H1 (cell line): ENCODE measurements around the gene MAST2.
"Not testable (repeated sequence)": the region's sequence is repeated elsewhere in the genome, so short reads cannot be mapped to it uniquely, and the experiment has no call there.

Experiments
- CHD2 ChIP-seq: IDR thresholded peaks from 2 replicates; pipeline ENCODE4 v1.6.1; 2012; ENCODE audit warnings: low read length, improper control_type of control experiment
- CTCF ChIP-seq, 3 experiments: IDR thresholded peaks; 1 replicate in 2 of 3; 2 replicates in 1 of 3; pipeline versions ENCODE4 v1.5.1 to v1.6.1; 2011; ENCODE audit warnings: low read length in 3 of 3, mild to moderate bottlenecking in 3 of 3, inconsistent platforms in 2 of 3, low read depth in 1 of 3, moderate library complexity in 1 of 3; ENCODE audit not compliant: insufficient read depth in 1 of 3; ENCODE audit errors: control extremely low read depth in 1 of 3
- EP300 ChIP-seq, 2 experiments: IDR thresholded peaks; 1 replicate in 1 of 2; 2 replicates in 1 of 2; pipeline ENCODE4 v1.6.1; 2011 to 2012; ENCODE audit warnings: low read depth in 2 of 2, low read length in 2 of 2, mild to moderate bottlenecking in 2 of 2, borderline replicate concordance in 1 of 2, inconsistent platforms in 1 of 2, moderate library complexity in 1 of 2
- EZH2 ChIP-seq: fragments of 200-600 bp; sonication (generic); IDR thresholded peaks from 2 replicates; pipeline ENCODE4 v1.7.1; 2012; ENCODE audit warnings: low read depth, mild to moderate bottlenecking, moderate library complexity, low read length, inconsistent platforms; ENCODE audit not compliant: severe bottlenecking
- JUN ChIP-seq: IDR thresholded peaks from 2 replicates; pipeline ENCODE4 v1.6.1; 2011; ENCODE audit warnings: low read depth, mild to moderate bottlenecking, improper control_type of control experiment, low read length
- JUND ChIP-seq: IDR thresholded peaks from 2 replicates; pipeline ENCODE4 v1.6.1; 2011; ENCODE audit warnings: mild to moderate bottlenecking, improper control_type of control experiment, low read length
- MAX ChIP-seq: IDR thresholded peaks from 2 replicates; pipeline ENCODE4 v1.6.1; 2012; ENCODE audit warnings: inconsistent platforms
- NRF1 ChIP-seq: IDR thresholded peaks from 2 replicates; pipeline ENCODE4 v1.6.1; 2011; ENCODE audit warnings: mild to moderate bottlenecking, low read depth, low read length, improper control_type of control experiment
- POLR2A ChIP-seq, 2 experiments: IDR thresholded peaks; 1 replicate in 1 of 2; 2 replicates in 1 of 2; pipeline ENCODE4 v1.6.1; 2011; ENCODE audit warnings: low read depth in 2 of 2, low read length in 2 of 2, mild to moderate bottlenecking in 2 of 2; ENCODE audit errors: control extremely low read depth in 1 of 2
- POLR2AphosphoS5 ChIP-seq: IDR thresholded peaks from 2 replicates; pipeline ENCODE4 v1.6.1; 2011; ENCODE audit warnings: low read depth, low read length
- SIX5 ChIP-seq: IDR thresholded peaks from 2 replicates; pipeline ENCODE4 v1.6.1; 2011; ENCODE audit warnings: mild to moderate bottlenecking, low read depth, low read length
- SP1 ChIP-seq: IDR thresholded peaks from 2 replicates; pipeline ENCODE4 v1.6.1; 2011; ENCODE audit warnings: low read depth, low read length
- TAF1 ChIP-seq: IDR thresholded peaks from 2 replicates; pipeline ENCODE4 v1.6.1; 2011; ENCODE audit warnings: mild to moderate bottlenecking, low read depth, low read length
- TF ChIP-seq, protein P1 (sequence below): IDR thresholded peaks from 2 replicates; pipeline ENCODE4 v1.6.1; 2011; ENCODE audit warnings: low read depth, mild to moderate bottlenecking, low read length; ENCODE audit not compliant: insufficient read depth

GRCh38 chr1:45961936-45962335, 158.5 kb downstream of the MAST2 start:
- TF ChIP-seq MAX; POLR2A (IDR thresholded peaks at IDR 0.05; ENCODE audit: control extremely low read depth in 1 of 2, low read depth in 2 of 2, low read length in 2 of 2); EZH2; CHD2; CTCF (IDR thresholded peaks at IDR 0.05; ENCODE audit: control extremely low read depth in 1 of 3, insufficient read depth in 1 of 3, low read depth in 1 of 3, low read length in 3 of 3); POLR2AphosphoS5; TAF1; JUND; EP300 (IDR thresholded peaks at IDR 0.05; ENCODE audit: borderline replicate concordance in 1 of 2, low read depth in 2 of 2, low read length in 2 of 2); SIX5; JUN; NRF1; SP1: not testable (repeated sequence)
- TF ChIP-seq, protein P1, sequence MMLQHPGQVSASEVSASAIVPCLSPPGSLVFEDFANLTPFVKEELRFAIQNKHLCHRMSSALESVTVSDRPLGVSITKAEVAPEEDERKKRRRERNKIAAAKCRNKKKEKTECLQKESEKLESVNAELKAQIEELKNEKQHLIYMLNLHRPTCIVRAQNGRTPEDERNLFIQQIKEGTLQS = not testable (repeated sequence)
